ENCODE data around the gene ANXA2R.
"Not testable (repeated sequence)": the region's sequence is repeated elsewhere in the genome, so short reads cannot be mapped to it uniquely, and the experiment has no call there.

The ANXA2R gene

DNA sequence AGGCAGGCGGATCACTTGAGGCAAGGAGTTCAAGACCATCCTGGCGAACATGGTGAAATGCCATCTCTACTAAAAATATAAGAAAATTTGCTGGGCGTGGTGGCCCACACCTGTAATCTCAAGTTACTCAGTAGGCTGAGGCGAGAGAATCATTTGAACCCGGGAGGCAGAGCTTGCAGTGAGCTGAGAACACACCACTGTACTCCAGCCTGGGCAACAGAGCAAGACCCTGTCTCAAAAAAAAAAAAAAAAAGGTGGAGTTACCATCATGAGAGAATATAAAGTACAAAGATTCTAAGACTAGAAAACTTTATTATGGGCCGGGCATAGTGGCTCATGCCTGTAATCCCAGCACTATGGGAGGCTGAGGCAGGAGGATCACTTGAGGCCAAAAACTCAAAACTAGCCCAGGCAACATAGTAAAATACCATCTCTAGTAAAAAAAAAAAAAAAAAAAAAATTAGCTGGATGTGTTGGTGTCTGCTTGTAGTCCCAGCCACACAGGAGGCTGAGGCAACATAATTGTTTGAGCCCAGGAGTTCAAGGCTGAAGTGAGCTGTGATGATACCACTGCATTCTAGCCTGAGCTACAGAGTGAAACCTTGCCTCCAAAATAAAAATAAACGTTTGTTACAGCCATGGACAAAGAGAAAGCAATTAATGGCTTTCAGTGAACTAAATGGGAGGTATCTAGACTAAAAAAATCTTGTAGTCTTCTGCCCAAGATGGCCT is 12.9 kb downstream of the ANXA2R start:
- DNase-seq, result no peak

DNA sequence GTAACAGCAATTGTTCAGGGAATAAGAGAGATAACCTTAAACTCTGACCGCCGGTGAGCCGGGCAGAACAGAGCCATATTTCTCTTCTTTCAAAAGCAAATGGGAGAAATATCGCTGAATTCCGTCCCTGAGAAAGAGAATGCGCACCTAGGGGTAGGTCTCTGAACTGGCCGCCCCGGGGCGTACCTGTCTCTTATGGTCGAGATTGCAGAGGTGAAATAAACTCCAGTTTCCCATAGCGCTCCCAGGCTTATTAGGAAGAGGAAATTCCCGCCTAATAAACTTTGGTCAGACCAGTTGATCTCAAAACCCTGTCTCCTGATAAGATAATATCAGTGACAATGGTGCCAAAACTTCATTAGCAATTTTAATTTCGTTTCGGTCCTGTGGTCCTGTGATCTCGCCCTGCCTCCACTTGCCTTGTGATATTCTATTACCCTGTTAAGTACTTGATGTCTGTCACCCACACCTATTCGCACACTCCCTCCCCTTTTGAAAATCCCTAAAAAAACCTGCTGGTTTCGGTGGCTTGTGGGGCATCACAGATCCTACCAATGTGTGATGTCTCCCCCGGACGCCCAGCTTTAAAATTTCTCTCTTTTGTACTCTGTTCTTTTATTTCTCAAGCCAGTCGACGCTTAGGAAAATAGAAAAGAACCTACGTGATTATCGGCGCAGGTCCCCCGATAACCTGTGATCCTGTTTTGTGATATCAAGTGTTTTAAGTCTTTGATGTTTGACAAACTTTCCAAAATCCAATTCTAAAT is 14.8 kb downstream of the ANXA2R start:
- DNase-seq, result not testable (repeated sequence)

DNA sequence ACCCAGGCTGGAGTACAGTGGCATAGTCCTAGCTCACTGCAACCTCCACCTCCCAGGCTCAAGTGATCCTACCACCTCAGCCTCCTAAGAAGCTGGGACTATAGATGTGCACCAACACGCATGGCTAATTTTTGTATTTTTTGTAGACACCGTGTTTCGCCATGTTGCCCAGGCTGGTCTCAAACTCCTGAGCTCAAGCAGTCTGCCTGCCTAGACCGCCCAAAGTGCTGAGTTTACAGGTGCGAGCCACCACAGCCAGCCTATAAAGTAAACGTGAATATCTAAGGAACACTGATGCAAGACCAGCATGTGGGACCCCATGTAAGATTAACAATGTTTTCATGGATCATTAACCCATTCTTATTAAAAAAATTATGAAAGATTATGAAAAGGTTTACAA is 15.9 kb downstream of the ANXA2R start:
- no peak for DNase-seq

DNA sequence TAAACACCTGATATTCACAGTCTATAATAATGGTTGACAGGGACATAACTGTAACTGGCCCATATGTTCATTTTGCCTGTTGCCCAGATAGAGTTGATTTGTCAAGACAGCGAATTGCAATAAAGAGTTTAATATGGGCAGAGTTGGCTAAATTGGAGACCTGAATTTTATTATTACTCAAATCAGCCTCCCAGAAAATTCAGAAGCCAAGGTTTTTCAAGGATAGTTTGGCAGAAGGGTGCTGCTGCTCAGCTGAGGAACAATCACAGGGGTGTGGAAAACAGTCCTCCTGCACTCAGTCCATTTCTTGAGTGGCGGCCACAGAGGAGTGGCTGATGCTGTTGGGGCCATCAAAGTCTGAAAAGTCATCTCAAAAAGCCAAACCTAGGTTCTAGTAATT is 19.0 kb downstream of the ANXA2R start:
- no peak for DNase-seq

DNA sequence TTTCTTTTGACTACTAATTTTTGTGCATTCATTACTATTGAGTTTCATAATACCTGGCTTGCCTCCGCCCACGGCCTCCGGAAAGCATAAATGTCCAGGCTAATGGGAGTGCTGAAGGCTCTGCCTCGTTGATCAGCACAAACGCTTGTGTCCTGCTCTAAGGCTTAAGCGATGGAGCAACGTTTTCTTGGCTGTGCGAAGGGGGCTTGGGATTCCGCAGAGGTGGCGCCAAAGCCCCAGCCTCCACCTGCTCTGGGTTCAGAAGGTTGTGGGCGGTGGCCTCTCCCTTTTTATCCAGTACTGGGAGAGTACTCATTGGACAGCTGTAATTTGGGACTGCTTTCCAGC is 19.7 kb downstream of the ANXA2R start:
- DNase-seq, result peak; percentile 37

DNA sequence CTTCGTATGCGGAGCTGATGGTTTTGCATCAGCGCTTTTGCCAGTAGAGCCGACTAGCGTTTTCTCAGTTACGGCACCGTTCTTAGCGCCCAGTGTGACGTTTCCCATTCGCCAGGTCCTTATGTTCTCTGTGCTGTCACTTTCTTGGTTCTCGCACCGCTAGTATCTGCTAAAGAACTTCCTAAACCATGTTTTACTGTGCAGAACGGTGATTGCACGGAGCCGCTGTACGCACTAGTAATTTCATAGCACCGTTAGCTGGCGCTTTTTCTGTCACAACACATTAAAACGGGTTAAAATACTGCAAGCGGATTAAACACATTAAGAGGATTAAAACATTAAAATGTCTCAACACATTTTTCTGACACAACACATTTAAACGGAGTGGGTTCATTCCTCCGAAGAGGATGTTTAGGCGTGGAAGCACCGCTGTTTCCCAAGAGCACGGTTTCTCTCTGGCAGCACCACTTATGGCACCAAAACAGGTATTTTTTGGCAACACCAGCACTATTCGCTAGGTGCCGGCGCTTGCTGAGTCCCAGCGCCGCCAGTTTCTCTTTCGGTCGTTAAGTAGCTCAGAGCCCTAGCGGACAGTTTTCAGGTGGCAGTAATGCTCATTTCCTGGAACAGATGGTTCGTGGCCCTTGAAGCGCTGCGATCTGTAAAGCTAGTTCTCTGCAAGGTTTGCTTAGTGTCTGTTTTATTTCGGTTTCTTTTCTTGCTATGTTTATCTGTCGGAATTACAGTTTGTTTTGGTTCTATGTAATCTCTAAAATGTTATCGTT is 20.3 kb downstream of the ANXA2R start:
- peak; percentile 85 for DNase-seq

DNA sequence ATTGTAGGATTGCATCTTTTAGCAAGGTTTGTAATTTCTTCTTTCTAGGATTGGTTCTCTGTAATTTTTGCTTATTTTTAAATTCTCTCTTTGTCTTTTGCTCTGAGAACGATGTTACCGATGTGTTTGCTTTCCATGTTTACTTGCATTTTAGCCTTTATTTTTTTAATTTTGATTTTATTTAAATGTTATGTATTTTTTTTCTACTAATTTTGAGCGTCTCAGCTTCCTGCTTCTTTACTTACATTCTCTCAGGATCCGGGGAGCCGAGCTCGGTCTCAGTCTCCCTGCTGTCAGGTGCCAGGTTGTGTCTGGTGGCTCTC is 20.9 kb downstream of the ANXA2R start:
- DNase-seq, result no peak

DNA sequence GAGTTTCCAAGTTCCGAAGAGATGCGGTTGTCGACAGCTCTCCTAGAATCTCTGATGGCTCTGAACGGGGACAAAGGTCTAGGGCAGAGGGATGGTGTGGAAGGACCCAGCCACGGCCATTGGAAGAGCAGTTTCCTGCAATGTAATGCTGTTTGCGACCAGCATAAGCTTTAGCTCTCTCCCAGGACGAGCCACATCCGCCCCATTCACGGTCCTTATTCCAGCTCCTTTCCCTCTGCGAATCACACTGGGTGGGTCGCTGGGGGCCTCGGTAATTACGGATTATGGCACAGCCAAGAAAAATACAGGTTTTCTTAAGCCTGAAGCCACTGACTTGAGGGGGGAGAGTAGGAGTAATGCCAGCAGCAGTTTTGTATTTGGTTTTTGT is 22.7 kb downstream of the ANXA2R start:
- no peak for DNase-seq

DNA sequence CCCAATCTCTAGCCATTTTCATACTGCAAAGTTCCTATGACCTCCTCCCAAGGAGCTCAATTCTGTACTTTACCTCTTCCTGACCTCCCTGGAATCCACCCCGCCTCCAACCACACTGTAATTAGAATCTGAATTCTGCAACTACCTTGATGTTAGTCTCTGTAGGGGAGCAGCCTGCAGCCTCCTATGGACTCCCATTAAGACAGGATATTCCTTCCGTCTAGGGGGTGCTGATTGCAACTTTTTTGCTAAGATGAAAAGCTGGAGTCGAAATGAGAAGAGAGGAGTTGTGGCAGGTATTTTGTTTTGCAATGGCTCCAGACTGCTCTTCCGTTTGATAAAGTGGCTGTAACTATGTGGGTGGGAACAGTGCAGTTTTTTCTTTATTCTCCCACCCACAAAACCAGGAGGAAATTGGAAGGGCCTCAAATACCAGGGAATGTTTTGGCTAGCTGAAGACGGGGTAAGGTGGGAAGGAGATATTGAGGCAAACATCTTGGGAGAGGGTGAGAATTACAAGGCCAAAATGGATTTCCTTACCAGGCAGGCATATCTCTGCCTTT is 23.8 kb downstream of the ANXA2R start:
- DNase-seq, result no peak

DNA sequence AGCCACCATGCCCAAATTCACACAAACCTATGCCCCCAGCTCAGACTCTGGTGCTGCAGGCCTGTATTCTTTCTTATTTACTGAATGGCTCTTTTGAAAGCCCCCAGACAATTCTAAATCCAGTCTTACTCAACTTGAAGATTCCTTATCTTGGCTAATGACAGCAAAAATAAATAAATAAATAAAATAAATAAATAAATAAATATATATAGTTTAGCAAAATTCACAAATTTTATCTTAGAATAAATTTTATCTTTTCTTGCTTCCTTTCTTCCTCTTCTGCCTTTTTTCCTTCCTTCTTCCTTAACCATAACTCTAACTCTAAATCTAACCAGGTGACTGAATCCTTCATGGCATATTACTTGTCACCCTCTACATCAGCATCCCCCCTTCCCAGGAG is 25.6 kb downstream of the ANXA2R start:
- DNase-seq, result no peak

DNA sequence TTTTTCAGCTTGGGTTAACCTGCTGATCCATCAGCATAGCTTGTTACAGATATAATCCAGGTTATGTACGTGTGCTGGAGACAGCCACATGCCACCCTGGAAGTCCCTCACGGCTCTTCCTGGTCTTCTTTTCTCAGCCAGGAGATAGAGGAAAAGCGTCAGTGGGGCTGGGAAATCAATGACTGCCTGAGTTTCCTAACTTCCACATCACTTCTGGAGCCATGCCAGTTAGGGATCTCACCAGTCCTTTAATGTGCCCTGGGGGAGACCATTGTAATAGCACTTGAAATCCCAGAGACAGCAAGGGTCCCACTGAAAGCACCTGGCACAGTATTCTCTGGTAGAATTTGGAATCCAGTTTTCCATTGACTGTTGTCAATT is 29.2 kb downstream of the ANXA2R start:
- DNase-seq, result peak; percentile 24

DNA sequence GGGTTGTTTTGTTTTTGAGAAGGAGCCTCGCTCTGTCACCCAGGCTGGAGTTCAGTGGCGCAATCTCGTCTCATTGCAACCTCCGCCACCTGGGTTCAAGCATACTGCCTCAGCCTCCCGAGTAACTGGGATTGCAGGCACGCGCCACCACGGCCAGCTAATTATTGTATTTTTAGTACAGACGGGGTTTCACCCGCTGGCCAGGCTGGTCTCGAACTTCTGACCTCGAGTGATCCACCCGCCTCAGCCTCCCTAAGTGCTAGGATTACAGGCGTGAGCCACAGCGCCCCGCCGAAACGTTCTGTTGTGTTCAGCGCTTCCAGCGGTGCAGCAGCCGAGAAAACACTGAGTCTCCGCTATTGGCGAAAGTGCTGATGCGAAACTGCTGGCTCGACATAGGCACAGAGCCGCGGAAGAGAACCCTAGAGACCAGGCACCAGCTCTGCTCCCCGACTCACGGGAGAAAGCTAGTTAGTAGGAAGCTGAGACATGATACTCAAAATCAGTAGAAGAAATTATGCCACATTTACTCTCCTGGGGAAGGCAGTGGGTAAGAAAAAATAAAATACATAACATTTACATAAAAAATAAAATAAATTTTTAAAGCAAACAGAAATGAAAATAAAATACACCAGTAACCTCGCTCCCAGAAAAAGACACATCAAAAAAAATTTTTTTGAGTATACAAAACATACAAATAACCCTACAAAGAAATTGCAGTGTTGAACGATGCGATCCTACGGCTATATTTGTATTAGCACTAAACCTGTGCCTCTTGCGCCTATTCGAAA is 31.6 kb downstream of the ANXA2R start:
- peak; percentile 95 for DNase-seq

DNA sequence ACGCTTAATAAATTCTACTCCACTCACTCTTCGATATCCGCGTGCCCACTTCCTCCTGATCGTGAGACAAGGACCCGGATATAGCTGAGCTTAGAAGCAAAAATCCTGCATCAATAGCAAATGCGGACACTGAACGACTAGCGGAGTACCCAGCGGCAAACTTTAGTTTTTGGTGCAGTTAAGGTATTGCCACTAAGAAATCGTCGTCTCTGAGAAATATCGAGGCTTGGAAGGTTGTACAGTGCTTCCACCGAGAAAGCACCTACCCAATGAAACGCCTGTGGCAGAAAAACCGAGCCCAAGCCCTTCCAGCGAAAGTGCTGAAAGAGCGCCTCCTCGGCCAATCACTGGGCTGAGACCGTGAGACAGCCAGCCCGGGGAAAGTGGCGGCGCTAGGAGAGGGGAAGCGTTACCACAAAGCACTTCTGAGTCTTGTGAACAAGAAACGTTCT is 32.2 kb downstream of the ANXA2R start:
- peak; percentile 80 for DNase-seq

DNA sequence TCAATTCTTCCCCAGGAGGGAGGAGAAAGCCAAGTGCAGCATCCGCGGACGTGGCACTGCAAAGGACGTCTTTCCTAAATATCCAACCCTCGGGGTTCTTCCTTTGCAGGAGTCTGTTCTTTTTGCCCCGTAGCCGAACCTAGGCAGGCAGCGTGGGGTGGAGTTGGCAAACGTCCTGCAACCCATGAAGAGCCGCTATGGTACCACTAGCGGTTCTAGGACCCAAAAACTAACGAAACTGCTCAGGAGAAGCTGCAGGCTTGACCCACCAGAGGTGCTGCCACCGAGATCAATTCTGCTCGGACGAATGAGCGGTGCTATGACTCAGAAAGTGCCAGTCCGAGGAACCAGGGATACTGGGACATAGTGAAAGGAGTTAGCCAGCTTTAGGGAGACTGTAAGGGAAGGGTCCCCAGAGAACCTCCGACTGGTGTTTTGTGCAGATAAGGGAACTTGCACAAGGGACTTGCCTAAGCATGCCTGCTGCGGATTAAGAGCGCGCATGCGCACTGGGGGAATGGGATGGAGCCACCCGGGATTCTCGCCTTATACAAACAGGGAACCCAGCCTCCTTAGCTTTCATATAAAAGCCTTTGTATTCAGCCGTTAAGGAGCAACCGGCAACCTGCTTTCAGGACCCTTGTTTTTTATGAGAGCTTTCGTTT is 32.7 kb downstream of the ANXA2R start:
- DNase-seq, result peak; percentile 92

DNA sequence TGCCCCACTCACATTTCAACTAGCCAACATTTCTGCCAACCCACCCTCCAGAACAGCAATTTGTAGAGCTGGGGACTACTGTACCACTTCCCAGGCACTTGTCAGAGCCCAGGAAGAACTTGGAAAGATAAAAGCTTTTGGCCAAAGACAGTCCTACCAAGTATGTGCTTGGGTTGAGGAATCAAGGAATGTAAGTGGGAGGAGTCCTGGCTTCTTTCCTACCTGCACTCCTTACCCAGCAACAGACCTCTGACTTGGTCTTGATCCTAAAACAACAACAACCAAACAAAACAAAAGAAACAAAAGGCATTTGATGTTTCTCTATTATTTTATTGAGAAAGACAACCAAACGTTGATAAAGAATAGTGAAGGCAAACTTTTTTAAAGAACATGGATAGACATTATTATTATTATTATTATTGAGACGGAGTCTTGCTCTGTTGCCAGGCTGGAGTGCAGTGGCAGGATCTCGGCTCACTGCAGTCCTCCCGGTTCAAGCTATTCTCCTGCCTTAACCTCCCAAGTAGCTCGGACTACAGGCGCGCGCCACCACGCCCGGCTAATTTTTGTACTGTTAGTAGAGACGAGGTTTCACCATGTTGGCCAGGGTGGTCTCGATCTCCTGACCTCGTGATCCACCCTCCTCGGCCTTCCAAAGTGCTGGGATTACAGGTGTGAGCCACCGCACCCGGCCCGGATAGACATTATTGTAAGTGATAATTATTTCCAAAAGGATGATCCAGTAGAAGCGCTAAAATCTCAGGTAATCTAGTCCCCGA is 33.5 kb downstream of the ANXA2R start:
- peak; percentile 37 for DNase-seq

DNA sequence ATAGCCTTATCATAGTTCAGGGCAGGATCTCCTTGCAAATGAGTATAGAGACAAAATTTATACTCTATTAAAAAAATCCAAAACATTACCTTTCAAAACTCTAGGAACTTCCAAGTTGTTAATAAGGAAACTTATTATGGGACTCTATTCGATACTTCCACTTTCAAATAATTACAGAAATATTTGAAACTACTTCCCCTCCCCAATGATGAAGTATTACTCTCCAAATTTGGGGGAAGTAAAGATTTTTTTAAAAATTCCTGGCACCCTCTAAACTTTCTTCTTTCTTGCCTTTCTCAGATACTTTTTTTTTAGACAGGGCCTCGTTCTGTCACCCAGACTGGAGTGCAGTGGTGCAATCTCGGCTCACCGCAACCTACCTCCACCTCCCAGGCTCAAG is 35.1 kb downstream of the ANXA2R start:
- no peak for DNase-seq

DNA sequence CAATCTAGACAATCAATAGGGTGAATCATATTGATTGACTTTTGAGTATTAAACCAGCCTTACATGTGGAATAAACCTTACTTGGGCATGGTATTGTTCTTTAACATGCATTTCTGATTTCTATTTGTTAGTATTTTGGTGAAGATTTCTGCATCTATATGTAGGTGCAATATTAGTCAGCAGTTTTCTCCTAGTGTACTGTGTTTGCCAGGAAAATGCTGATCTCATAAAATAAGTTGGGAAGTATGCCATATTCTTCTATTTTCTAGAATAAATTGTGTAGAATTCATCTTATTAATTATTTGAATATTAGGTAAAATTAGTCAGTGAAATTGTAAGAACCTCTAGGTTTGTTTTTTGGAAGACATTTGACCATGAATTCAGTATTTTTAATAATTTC is 38.4 kb downstream of the ANXA2R start:
- DNase-seq, result no peak

DNA sequence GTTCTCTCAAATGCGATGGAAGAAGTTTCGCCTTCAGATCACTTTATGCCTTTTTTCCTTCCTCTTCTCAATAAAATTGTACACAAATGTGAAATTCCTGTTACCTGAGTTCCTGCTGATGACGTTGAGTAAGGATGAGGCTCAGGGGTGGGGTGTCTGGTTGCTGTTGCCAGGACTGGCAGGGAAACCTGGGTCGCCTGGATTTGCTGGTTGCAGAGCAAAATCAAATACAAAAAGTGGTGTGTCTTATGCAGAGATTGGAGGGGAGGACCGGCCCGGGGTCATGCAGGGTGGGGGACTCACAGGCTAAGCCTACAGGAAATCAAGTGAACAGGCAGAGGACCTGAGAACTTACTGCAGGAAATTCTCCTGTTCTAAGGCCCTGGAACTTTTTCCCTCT is 39.2 kb downstream of the ANXA2R start:
- DNase-seq, result no peak

DNA sequence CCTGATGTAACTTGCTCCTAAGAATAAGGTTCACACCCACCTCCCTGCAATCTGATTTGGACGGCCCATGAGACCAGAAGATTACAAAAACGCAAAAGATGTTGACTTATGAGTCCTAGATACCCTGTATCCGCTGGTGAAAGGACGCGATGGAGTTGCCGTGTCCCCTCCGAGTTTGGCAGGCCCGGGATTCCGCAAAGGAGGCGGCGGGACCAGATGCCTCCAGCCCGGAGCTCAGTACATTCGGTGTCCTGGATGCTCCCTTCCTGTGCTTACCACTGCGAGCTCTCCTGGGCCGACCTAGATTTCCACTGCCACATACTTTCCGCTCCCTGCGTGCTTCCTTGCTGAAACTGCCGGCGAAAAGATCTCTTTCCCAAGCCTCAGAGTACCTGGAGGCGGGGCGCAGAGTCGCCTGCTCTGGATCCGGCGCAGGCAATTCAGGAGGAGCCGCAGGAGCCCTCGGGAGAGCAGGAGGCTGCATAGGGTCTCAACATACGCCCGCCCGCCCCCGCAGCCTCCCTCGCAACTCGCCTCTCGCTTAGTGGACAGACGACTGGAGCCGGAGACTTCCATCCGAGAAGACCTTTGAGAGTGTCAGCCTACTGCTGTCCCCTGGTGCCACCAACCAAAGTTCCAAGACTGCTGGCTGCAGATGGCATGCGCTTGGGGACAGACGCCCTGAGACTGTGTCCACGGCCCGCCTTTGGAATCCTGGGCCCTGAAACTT is 39.8 kb downstream of the ANXA2R start:
- peak; percentile 59 for DNase-seq

DNA sequence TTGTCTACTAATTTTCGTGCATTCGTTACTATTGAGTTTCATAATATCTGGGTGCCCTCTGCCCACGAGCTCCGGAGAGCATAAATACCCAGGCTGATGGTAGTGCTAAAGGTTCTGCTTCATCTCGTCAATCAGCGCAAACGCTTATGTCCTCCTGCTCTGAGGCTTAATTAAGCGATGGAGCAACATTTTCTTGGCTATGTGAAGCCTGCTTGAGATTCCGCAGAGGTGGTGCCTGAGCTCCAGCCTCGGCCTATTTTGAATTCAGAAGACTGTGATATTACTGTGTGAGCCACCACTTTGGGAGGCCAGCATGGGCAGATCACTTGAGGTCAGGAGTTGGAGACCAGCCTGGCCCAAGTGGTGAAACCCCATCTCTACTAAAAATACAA is 44.8 kb downstream of the ANXA2R start:
- peak; percentile 48 for DNase-seq

Measured in fibroblast of upper back skin (primary cell).